ENCODE measurements around the gene SKAP2. TPM values are rescaled to one million over a fixed set of nuclear protein-coding genes. Genes with fewer than 3 reads are reported as not detected.

SKAP2 gene
- total and polyA plus RNA-seq, 2 of the 13 experiments (the other 11 are each of a cell fraction or from before 2014, with no cell fraction given) = 3.6 to 12.9 TPM

GRCh38 chr7:26714006-26714405 is 150.4 kb downstream of the SKAP2 start (continued):
- TF ChIP-seq TOPORS (CRISPR knock-in tag; IDR thresholded peaks at IDR 0.05) = no peak

GRCh38 chr7:26709210-26709990 is 155.0 kb downstream of the SKAP2 start:
- intact Hi-C loops (cut with micrococcal nuclease; ENCODE audit: unreplicated experiment) = no loop called here
- Histone ChIP-seq H4K20me1 (ENCODE audit: insufficient read depth, low read length) (no peaks in the 10 kb centered on the region), H3K9me3 (ENCODE audit: low read length) (no peaks in the 10 kb centered on the region), H3K9ac (ENCODE audit: insufficient read depth, low read depth, low read length) (no peak overlapping the region), H3K27ac (ENCODE audit: extremely low read length, insufficient read depth, low read length) (no peak overlapping the region), H3K27me3 (ENCODE audit: control insufficient read depth in 1 of 2, insufficient read depth in 2 of 2, low read length in 2 of 2) (no peaks in the 10 kb centered on the region), H2AFZ (ENCODE audit: low read length) (no peak overlapping the region), H3K4me2 (ENCODE audit: low read depth, low read length) (no peak overlapping the region), H3K36me3 (replicated peaks in 1 of 2; ENCODE audit: control insufficient read depth in 1 of 2, insufficient read depth in 2 of 2, low read length in 2 of 2) (no peaks in the 10 kb centered on the region), H3K4me1 (ENCODE audit: insufficient read depth, low read length) (peaks cover 6% of the 10 kb centered on the region; the same call in 1 of the 2 replicates), H3K4me3 (replicated peaks in 1 of 3; ENCODE audit: insufficient read depth in 1 of 3, low read depth in 2 of 3, low read length in 3 of 3) (no peak overlapping the region), H3K79me2 (ENCODE audit: insufficient read depth, low read length) (no peaks in the 10 kb centered on the region)
- CTCF ChIA-PET (ENCODE audit: low intra/inter-chr PET ratio, low total read pairs) = no interaction called here
- 80% methylated on average over 1 of the region's 1 CpG for WGBS (ENCODE audit: low lambda C conversion rate)
- POLR2A ChIA-PET = no interaction called here
- BruUV-seq (replicated peaks) = no TSS peak
- DNase-seq (ENCODE audit: low spot score) = no peak
- ATAC-seq = no peak
- in situ Hi-C loops (cut with HindIII; ENCODE audit: extremely low pct_ligation_motif_present, low pct_unique_long_range_greater_than_20kb) = no loop called here
- TF ChIP-seq DMTF1 (CRISPR knock-in tag; IDR thresholded peaks at IDR 0.05) (no peak), ERF (CRISPR knock-in tag; IDR thresholded peaks at IDR 0.05) (no peak), NFAT5 (CRISPR knock-in tag; IDR thresholded peaks at IDR 0.05) (no peak), ZNF704 (CRISPR knock-in tag; IDR thresholded peaks at IDR 0.05; ENCODE audit: borderline replicate concordance) (no peak)
- no peak for FAIRE-seq
